Tibial artery (tissue), 4 donors: Measurements from ENCODE around the gene ENTPD2.

Source experiments
- DNase-seq, 2 donors: peaks; one replicate each; pipeline ENCODE4 v3.0.0-alpha.2; 2019
- H3K27ac ChIP-seq, 2 donors: fragments of 200-600 bp; sonication (generic) in 1 of 2; 1 replicate in 1 of 2; 2 replicates in 1 of 2; pipeline ENCODE4 v1.5.1; 2018 to 2019; ENCODE audit warnings: mild to moderate bottlenecking in 1 of 2
- H3K27me3 ChIP-seq, 2 donors: fragments of 200-600 bp; sonication (generic) in 1 of 2; one replicate each; pipeline versions ENCODE4 v1.5.1 to v1.6.0; 2016 to 2019
- H3K36me3 ChIP-seq, 3 donors: fragments of 200-600 bp; sonication (generic) in 2 of 3; one replicate each; pipeline ENCODE4 v1.5.1; 2016 to 2019; ENCODE audit warnings: mild to moderate bottlenecking in 2 of 3
- H3K4me1 ChIP-seq, 4 donors: fragments of 200-600 bp; sonication (generic) in 2 of 4; 1 replicate in 3 of 4; 2 replicates in 1 of 4; pipeline ENCODE4 v1.5.1; 2016 to 2019
- H3K4me3 ChIP-seq, 2 donors: fragments of 200-600 bp; sonication (generic) in 1 of 2; 1 replicate in 1 of 2; 2 replicates in 1 of 2; pipeline ENCODE4 v1.5.1; 2018 to 2019; ENCODE audit warnings: mild to moderate bottlenecking in 2 of 2
- H3K9me3 ChIP-seq, 3 donors: fragments of 200-600 bp; sonication (generic) in 1 of 3; one replicate each; pipeline ENCODE4 v1.5.1; 2016 to 2019
- intact Hi-C: fragments of 100-400 bp; cut with DNase I; formaldehyde crosslinking; loops from one replicate; pipeline ENCODE4 v1.15.0; 2023; ENCODE audit warnings: low total_unique reads
- TF ChIP-seq, protein P1 (sequence below), 2 experiments: fragments of 200-600 bp in 1 of 2; fragments of 450-650 bp in 1 of 2; IDR thresholded peaks; one replicate each; pipeline ENCODE4 v1.5.1; 2017 to 2019; ENCODE audit warnings: antibody characterized with exemption in 2 of 2, mild to moderate bottlenecking in 1 of 2, moderate library complexity in 1 of 2

ENTPD2 gene

GRCh38 chr9:137009938-137010732 is 43.7 kb downstream of the ENTPD2 start:
- DNase-seq, result no peak
- peaks cover 10 to 82% (median 71%) of the 10 kb centered on the region in 3 donors for H3K36me3 ChIP-seq
- H3K4me3 ChIP-seq, result no peak overlapping the region
- H3K4me1 ChIP-seq, result no peaks in the 10 kb centered on the region
- no peaks in the 10 kb centered on the region for H3K9me3 ChIP-seq
- H3K27ac ChIP-seq, result no peak overlapping the region
- TF ChIP-seq, protein P1, sequence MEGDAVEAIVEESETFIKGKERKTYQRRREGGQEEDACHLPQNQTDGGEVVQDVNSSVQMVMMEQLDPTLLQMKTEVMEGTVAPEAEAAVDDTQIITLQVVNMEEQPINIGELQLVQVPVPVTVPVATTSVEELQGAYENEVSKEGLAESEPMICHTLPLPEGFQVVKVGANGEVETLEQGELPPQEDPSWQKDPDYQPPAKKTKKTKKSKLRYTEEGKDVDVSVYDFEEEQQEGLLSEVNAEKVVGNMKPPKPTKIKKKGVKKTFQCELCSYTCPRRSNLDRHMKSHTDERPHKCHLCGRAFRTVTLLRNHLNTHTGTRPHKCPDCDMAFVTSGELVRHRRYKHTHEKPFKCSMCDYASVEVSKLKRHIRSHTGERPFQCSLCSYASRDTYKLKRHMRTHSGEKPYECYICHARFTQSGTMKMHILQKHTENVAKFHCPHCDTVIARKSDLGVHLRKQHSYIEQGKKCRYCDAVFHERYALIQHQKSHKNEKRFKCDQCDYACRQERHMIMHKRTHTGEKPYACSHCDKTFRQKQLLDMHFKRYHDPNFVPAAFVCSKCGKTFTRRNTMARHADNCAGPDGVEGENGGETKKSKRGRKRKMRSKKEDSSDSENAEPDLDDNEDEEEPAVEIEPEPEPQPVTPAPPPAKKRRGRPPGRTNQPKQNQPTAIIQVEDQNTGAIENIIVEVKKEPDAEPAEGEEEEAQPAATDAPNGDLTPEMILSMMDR (IDR thresholded peaks at IDR 0.05), result no peak
- intact Hi-C loops, result no loop called here
- no peaks in the 10 kb centered on the region for H3K27me3 ChIP-seq

DNA sequence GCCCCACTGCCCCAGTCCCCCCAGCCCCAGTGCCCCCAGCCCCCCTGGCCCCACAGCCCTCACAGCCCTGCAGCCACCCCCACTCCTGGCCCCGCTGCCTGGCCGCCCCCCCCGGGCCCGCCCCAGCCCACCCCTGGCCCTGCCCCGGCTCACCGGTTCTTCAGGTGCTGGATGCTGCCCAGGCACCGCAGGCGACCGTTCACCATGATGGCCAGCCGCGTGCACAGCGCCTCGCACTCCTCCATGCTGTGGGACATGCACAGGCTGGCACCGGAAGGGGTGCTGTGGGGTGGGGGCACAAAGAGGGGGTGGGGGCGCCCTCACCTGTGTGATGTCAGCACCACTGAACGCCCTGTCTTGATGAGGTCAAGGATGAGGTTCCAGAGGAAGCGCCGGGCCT is 44.6 kb downstream of the ENTPD2 start:
- TF ChIP-seq, protein P1 (IDR thresholded peaks at IDR 0.05), result no peak
- H3K4me1 ChIP-seq, result no peaks in the 10 kb centered on the region
- no peak for DNase-seq
- H3K27me3 ChIP-seq, result no peaks in the 10 kb centered on the region
- H3K27ac ChIP-seq, result no peak overlapping the region
- H3K9me3 ChIP-seq, result no peaks in the 10 kb centered on the region
- peaks cover 7 to 73% (median 62%) of the 10 kb centered on the region in 3 donors for H3K36me3 ChIP-seq
- intact Hi-C loops, result no loop called here
- no peak overlapping the region for H3K4me3 ChIP-seq

DNA sequence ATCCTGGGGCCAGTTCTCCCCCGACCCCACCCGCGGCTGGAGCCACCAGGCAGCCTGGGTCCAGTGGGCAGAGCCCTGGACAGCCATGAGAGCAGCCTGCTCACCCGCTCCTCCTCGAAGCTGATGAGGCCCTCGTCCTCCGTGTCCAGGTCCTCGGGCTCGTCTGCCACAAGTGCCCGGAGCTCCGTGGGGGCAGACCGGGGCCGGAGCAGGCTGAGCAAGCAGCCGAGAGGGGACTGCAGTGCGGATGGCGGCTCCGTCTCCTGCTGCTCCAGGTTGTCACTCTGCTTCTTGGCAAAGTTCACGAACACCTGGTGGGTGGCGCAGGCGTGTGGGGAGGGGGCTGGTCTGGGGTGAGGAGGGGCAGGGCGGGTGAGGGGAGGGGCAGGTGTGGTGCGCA is 45.5 kb downstream of the ENTPD2 start:
- intact Hi-C loops, result no loop called here
- no peak for DNase-seq
- no peaks in the 10 kb centered on the region for H3K4me1 ChIP-seq
- TF ChIP-seq, protein P1 (IDR thresholded peaks at IDR 0.05), result no peak
- peaks cover 7 to 64% (median 53%) of the 10 kb centered on the region in 3 donors for H3K36me3 ChIP-seq
- H3K4me3 ChIP-seq, result no peak overlapping the region
- H3K27me3 ChIP-seq, result no peaks in the 10 kb centered on the region
- H3K27ac ChIP-seq, result no peak overlapping the region
- H3K9me3 ChIP-seq, result no peaks in the 10 kb centered on the region

- Histone ChIP-seq H3K4me1 (no peaks in the 10 kb centered on the region), H3K27me3 (no peaks in the 10 kb centered on the region), H3K27ac (no peak overlapping the region), H3K4me3 (no peak overlapping the region), H3K9me3 (no peaks in the 10 kb centered on the region), H3K36me3 (peaks cover 6 to 59% (median 48%) of the 10 kb centered on the region in 3 donors)
- intact Hi-C loops, result no loop called here
- TF ChIP-seq, protein P1 (IDR thresholded peaks at IDR 0.05), result no peak
- DNase-seq, result no peak
Measured at GRCh38 chr9:137007816-137008270, 46.0 kb downstream of the ENTPD2 start.

DNA sequence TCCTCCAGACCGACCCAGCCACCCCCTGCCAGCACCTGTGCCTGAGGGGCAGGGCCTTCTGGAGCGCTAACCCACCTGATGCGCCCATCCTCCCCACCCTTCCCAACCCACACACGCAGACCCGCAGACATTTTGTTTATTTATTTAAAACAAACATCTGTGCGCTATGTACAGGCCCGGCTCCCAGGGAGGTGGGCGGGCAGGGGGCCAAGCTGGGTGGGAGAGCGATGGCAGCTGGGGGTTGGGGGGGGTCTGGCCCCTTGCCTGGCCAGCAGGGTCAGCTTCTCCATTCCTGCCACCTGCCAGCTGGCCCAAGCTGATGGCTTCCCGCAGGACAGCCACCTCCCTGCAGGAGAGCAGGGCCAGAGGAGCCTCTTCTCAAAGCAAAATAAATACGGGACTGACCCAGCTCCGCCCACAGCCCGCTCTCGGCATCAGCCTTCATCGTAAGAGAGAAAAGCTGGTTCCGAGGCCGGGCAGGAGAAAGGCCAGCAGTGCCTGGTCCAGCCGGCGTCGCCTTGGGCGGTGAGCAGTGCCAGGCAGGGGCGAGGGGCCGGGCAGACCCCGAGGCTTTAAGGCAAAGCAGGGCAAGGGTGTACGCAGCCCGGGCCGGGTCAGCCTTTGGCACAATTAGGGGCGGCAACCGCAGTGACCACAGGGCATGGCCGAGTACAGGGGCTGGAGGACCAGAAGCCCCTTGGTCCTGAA is 46.6 kb downstream of the ENTPD2 start:
- intact Hi-C loops, result no loop called here
- Histone ChIP-seq H3K36me3 (peaks cover under 1 to 53% (median 42%) of the 10 kb centered on the region in 3 donors), H3K27ac (no peak overlapping the region), H3K9me3 (no peaks in the 10 kb centered on the region), H3K27me3 (no peaks in the 10 kb centered on the region), H3K4me3 (no peak overlapping the region), H3K4me1 (no peaks in the 10 kb centered on the region)
- TF ChIP-seq, protein P1 (IDR thresholded peaks at IDR 0.05), result no peak
- DNase-seq, result no peak
